Iris pigment epithelial cell (primary cell): ENCODE data around the gene GNAQ.
"Not testable (repeated sequence)": the region's sequence is repeated elsewhere in the genome, so short reads cannot be mapped to it uniquely, and the experiment has no call there.

Experiments
- DNase-seq: peaks from one replicate; pipeline ENCODE4 v3.0.0-alpha.2; 2011; ENCODE audit warnings: low read depth

Gene GNAQ

DNA sequence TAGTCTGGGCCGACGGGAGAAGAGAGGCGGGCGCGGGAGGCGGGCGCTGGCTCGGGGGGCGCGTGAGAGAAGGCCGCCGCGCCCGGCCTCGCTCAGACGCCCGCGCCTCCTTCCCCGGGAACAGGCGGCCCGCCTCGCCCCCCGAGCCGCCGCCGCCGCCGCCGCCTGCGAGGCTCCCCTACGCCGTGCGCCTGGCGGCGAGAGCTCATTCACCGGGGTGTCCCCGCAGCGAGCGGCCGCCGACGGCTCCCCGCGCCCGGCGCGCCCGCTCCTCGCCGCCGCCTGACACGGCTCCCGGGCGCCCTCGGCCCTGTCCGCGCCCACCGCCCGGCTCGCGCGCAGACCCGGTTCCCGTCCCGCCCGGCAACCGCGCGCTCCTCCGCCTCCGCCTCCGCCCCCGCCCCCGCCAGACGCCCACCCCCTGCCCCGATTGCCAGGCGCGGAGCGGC is at the start of gene GNAQ:
GNAQ (minus strand) TSS at position 368 of the 449 bp plus-strand sequence. CDS start 576 bp downstream, outside the sequence.
- DNase-seq = no peak

DNA sequence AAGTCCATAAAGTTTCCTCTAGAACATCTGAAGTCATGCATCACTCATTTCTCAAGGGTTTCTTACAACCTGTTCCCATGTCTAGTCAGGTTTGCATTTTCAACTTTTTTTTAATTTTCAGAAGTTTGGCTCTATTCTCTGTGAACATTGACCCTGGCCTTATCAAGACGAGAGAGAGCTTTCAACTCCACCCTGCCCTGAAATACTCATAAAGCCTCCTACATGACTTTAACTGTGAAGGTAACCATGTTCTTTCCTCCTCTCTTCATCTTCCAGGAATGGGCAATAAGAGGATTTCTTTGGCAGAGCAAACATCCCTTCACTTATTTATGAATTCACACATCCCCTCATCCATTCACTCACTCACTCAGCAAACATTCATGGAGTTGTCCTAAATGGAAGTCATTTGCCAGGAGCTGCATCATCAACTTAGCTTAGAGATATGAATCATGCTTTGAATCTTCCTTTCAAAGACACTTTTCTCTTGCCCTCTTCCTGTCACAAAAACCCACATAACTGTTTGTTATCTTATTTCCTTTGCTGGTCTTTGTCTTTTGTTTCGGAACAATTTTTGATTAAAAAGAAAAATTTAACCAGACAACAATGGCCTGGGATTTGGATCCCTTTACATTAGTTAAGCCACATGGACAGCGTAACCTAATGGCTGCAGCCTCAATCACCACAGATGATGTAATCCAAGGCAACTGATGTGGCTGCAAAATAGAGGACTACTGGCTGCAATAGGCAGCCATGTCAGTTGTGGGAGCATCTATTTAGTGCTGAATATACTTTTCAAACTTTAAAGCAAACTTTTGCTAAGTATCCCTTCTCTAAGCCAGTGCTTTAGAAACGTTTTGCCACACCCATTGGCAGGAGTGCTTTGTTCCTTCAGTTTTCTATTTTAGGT is 43.0 kb upstream of the GNAQ start:
- DNase-seq = no peak

DNA sequence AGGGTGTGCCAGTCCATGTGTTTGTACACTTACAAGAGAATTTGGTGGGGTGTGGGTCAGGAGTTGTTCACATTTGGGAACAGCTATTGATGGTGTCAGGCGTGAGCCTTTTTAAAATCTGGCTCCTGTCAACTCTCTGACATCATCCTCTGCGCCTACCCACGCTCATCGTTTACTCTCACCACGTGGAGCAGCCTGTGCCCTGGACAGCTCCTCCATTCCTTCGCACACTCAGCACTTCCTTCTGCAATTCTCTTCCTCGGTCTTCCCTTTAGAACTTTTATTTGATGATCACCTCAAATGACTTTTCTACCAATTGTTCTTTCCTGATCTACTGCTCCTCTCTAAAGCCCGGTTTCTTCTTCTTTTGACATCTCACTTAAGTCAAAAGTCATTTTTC is 42.1 kb upstream of the GNAQ start:
- DNase-seq = no peak

DNA sequence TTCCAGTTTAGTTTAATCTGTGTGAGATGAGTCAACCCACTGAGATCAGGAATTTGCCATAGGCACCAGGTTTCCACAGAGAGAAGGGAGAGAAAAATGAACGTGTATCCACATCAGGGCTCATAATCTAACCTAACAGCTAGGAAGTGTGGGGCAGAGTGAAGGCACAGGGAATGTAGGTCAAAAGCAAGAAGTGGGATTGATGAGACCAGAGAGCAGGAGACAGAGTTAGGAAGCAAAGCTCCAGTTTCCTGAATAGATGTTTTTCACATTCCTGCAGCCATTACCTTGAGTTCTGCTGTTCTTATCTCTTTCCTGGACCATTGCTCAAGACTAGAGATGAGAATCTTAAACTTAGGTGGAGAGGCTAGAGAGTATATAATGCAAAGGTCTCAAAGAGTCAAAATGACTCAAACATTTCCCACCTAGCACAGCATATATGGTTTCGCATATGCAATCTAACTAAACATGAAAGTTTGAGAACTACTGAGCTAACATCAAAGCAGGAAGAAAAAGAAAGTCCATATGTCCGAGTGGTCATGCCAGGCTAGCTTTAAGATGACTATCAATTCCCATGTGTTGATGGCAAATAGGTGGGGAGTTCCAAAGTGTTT is 41.1 kb upstream of the GNAQ start:
- no peak for DNase-seq

DNA sequence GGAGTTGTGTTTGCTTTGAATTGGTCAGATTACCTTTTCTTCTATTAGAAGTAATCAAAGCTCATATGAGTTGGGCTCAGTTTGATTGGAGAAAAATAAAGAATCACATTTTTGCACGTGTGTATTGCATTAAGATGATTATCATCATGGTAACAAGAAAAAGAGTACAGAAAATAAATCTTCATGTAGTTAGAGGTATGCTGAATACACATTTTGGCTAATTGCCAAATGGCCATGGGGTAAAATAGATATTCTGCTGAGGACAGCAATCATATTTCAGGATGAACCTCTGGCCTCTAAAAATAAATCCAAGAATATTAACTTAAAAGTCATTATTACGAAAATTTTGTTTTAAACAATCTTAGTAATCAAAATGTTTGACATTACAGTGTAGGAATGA is 38.9 kb upstream of the GNAQ start:
- no peak for DNase-seq

DNA sequence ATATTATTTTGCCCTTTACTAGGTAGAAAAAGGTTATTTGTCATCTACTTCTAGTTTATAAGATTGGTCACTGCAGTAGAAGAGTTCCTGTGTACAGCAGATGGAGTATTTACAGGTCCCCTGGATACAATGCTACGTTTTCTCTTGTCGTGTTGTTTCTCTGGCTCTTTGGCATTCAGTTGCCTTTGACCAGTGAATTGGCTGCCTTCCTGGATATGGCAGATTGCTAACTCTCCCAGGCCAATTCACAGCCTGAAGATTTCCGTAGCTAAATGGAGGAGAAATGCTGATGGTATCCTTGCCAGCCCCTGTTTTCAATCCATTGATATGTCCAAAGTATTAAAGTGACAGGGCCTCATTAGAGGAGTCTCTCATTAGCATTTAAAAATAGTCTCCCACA is 32.5 kb upstream of the GNAQ start:
- no peak for DNase-seq

GRCh38 chr9:78062710-78063109 is 31.1 kb upstream of the GNAQ start:
- DNase-seq = no peak

- DNase-seq = not testable (repeated sequence)
Measured at GRCh38 chr9:78054218-78054617, 22.6 kb upstream of the GNAQ start.

DNA sequence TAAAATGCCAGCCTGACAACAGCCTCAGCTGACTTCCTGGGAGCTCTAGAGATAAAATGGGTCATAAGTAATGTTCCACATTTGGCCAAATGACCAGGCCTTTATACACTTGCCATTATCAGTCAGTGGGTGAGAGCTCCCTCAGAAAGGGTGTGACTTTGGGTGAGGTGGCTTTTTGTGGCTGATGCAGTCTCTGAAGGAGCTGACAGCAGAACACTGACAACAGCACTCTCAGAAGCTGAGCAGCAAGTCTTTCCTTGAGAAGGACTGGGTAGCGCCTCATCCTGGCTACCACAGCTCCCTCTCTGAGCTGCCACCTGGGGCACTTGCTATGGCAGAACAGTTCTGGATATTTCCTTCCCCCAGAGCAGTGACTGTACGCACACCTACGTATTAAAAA is 22.0 kb upstream of the GNAQ start:
- DNase-seq = no peak

GRCh38 chr9:78050421-78050820 is 18.8 kb upstream of the GNAQ start:
- no peak for DNase-seq

GRCh38 chr9:78049484-78049883 is 17.9 kb upstream of the GNAQ start:
- DNase-seq = no peak

DNA sequence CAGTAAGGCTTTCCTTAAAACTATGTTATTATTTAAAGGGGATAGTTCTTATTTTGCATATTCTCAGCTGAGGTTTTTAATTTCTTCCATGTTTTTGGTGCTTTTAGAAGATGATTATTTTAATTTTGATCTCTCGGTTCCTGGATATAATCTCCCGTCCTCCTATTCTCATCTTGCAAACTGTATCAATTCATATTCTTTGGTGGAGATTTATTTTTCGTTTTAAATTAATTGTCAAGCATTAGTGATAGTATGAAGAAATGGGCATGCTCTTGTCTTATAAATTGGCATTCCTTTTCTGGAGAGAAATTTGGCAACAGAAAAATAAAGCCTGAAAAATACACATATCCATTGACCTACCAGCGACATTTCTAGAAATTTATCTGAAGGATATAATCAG is 15.5 kb upstream of the GNAQ start:
- DNase-seq = no peak

DNA sequence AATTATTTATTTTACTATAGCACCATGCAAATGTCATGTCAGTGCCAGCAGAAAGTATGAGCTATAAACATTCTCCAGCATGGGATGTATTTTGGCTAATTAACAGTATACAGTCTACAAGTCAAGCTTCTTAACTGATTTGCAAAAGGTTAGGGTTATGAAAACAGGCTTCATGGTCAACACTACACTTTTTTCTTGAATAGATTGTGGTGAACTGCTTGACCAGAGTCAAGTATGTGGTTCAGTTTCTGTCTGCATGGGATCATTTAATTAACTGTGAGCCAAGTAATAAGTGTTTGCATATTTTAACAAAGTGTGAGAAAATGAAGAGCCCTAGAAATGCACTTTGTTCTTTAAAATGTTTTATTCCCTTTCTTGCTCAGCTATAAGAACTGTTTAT is 14.5 kb upstream of the GNAQ start:
- no peak for DNase-seq

DNA sequence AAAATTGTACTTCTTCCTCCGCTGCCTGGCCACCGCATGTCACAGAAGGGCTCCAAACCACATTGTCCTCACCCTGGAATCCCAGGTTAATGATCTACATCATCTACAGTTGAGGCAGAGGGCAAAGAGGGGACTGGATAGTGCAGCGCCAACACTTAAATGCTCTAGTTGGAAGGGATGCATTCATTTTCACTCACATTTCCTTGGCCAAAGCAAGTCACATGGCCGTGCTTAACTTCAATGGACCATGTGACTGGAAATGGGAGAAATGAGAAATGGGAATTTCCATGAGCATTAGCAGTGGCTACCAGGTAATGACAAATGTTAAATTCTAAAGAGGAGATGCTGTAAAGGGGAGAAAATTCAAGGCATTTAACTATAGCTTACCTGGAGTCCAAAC is 13.3 kb upstream of the GNAQ start:
- no peak for DNase-seq

DNA sequence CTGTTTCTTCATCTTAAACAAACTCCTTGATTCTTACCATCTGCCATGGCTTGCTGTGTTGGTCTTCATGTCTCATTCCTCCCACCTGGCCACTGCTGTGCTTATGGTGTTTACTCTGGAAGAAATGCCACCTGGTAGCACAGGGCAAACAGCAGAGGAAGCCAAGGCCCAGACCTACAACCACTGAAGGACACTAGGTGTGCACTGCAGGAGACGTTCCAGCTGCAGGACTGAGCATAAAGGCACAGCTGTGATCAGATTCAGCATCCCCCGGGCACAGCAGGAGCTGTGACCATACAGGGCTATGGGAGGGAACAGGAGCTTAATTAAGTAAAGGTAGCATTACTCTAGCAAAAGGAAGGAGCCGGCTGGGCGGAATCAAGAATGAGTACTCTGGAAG is 12.6 kb upstream of the GNAQ start:
- DNase-seq = no peak

DNA sequence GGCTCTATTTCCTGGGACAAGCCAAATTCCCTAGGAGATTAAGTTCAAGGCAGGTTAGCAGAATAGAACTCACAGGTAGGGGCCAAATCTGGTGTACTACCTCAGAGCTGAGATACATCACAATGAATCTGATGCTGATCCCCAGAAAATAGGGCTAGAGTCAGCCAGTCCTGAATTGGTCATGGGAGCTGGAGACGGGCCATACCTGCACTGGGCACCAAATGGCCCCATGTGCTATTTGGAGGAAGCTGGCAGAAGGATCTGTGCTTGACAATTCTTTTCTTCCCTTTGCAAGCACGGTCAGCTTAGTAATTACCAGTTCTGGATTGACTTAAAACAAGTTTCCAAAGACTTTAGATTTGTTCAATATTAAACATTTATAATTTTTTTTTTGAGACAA is 10.4 kb upstream of the GNAQ start:
- no peak for DNase-seq

- no peak for DNase-seq
Measured at GRCh38 chr9:78040726-78041125, 9.1 kb upstream of the GNAQ start.

GRCh38 chr9:78038620-78039300 is 7.1 kb upstream of the GNAQ start:
- DNase-seq = peak; percentile 49

DNA sequence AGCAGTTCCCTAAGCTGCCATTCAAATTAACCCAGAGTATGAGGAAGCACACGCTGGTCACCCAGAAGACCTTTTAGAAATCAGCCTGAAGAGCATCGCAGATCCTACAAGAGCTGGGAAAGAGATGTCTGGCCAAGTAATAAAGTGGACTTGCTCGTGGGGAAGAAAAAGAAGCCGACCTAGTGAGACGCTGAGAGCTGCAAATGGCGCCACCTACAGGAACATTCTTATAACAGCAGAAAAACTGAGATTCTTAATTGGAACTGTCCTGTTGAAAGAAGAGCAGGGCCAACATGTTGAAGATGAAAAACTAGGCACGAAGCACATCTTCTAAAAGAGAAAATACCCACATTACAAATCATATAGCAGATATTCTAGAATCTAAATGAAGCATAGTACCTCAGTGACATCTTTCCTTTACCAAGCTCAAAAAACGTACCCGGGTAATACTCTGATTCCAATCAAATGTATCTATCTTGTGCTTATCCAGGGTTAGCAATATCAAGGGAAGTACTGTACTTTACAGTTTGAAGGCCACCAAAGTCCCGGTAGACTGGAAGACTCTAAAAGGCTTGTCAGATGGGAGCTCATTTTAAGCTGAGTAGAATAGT is 3.9 kb upstream of the GNAQ start:
- DNase-seq = peak; percentile 84

DNA sequence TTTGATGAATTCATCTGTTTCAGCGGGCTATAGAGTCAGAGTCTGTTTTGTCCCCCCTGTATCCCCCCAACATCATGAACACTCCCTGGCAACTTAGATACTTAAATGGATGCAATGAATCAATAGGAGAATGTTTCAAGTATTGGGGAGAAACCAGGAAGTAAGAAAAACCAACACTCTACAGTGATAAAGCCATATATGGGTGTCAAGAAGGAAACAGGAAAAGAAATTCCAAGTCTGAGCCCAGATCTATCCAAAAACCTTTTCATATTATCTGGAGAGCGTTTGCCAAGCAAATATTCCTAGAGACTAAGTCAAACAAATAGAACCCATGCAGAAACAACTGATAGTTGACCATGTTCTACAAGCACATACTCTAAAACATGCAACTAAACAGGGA is 2.3 kb upstream of the GNAQ start:
- DNase-seq = no peak

- no peak for DNase-seq
Measured at GRCh38 chr9:78032730-78033457, 1.3 kb upstream of the GNAQ start.
